SU-DHL-6 (cell line): ENCODE results near the gene NACAD.

Experiments used
- H2AFZ ChIP-seq: fragments of 200-600 bp; sonication (generic); 2 replicates; pipeline ENCODE4 v1.6.1; 2014; ENCODE audit warnings: low read depth, mild to moderate bottlenecking, moderate library complexity, mixed read lengths, antibody characterized with exemption, low read length; ENCODE audit not compliant: severe bottlenecking
- H3F3A ChIP-seq: fragments of 200-600 bp; shearing (Covaris generic); 2 replicates; pipeline ENCODE4 v1.6.0; 2016; ENCODE audit warnings: antibody characterized with exemption, mild to moderate bottlenecking; ENCODE audit not compliant: insufficient read depth
- H3K27ac ChIP-seq: fragments of 200-600 bp; sonication (generic); 2 replicates; pipeline ENCODE4 v1.5.1; 2016; ENCODE audit warnings: low read depth, mild to moderate bottlenecking, low read length, moderate library complexity, mixed read lengths
- H3K27me3 ChIP-seq: fragments of 200-600 bp; sonication (generic), shearing (Covaris generic); 2 replicates; pipeline ENCODE4 v1.6.0; 2014; ENCODE audit warnings: mild to moderate bottlenecking, low read length
- H3K36me3 ChIP-seq: fragments of 200-600 bp; sonication (generic); 2 replicates; pipeline ENCODE4 v1.6.1; 2014; ENCODE audit warnings: mild to moderate bottlenecking, low read length, mixed read lengths
- H3K4me2 ChIP-seq: fragments of 300-600, 200-600 bp; shearing (Covaris generic), sonication (generic); 2 replicates; pipeline ENCODE4 v1.6.0; 2014; ENCODE audit warnings: low read length, low read depth, mild to moderate bottlenecking; ENCODE audit not compliant: poor library complexity, severe bottlenecking
- H3K4me3 ChIP-seq: fragments of 200-600 bp; sonication (generic); 2 replicates; pipeline ENCODE4 v1.5.1; 2014; ENCODE audit warnings: antibody characterized with exemption, low read length, mild to moderate bottlenecking, mixed read lengths; ENCODE audit not compliant: insufficient read depth, poor library complexity, severe bottlenecking
- H3K79me2 ChIP-seq: fragments of 200-600 bp; sonication (generic); 2 replicates; pipeline ENCODE4 v1.6.1; 2014; ENCODE audit warnings: mild to moderate bottlenecking, low read length, moderate library complexity; ENCODE audit not compliant: insufficient read depth
- H3K9ac ChIP-seq: fragments of 200-600 bp; sonication (generic); 2 replicates; pipeline ENCODE4 v1.7.0; 2014; ENCODE audit warnings: mild to moderate bottlenecking, low read length
- H3K9me2 ChIP-seq: fragments of 200-600 bp; sonication (generic); replicated peaks from 2 replicates; pipeline ENCODE4 v1.6.1; 2014; ENCODE audit warnings: low read length; ENCODE audit not compliant: insufficient read depth
- H3K9me3 ChIP-seq: fragments of 200-600 bp; sonication (generic); 2 replicates; pipeline ENCODE4 v1.6.1; 2014; ENCODE audit warnings: low read length, mixed read lengths; ENCODE audit not compliant: insufficient read depth
- H4K20me1 ChIP-seq: fragments of 200-600 bp; sonication (generic); 2 replicates; pipeline ENCODE4 v1.6.1; 2014; ENCODE audit warnings: low read depth, mild to moderate bottlenecking, antibody characterized with exemption, low read length, moderate library complexity, mixed read lengths
- EZH2phosphoT487 ChIP-seq: fragments of 200-600 bp; sonication (generic), shearing (Covaris generic); conservative IDR thresholded peaks from 2 replicates; pipeline ENCODE4 v1.6.1; 2018; ENCODE audit warnings: mild to moderate bottlenecking, antibody characterized with exemption, low read length, moderate library complexity, mixed read lengths
- TF ChIP-seq, protein P1 (sequence below): fragments of 200-600 bp; sonication (generic); IDR thresholded peaks from one replicate; pipeline ENCODE4 v1.5.1; 2017; ENCODE audit warnings: antibody characterized with exemption, mild to moderate bottlenecking, low read length, moderate library complexity; ENCODE audit not compliant: insufficient read depth, poor library complexity, severe bottlenecking

NACAD gene

DNA sequence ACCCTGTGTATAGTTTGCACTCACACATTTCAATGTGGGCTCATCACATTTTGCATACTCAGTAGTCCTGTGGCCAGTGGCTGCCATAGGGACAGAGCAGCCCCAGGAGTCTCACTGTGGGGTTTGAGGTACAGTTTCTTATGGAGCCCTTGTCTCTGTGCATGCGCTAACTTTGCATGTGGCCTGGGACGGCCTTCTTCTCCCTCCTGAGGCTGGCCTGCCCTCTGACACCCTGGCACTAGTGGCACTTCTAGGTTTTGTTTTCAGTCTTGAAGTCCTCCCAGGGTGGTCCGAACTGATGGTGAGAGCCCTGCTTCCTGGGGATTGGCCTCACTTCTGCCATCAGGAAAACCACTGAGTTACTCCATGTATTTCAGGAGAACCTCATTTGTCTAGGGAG, 21.2 kb downstream of the NACAD start:
- Histone ChIP-seq H3F3A (no peaks in the 10 kb centered on the region), H3K9me3 (no peaks in the 10 kb centered on the region), H3K4me3 (no peak overlapping the region), H3K9ac (no peak overlapping the region), H3K27me3 (no peaks in the 10 kb centered on the region), H3K27ac (no peak overlapping the region), H3K9me2 (no peaks in the 10 kb centered on the region), H4K20me1 (no peaks in the 10 kb centered on the region; the same call in 1 of the 2 replicates), H3K36me3 (peaks cover 13% of the 10 kb centered on the region; the same call in 1 of the 2 replicates), H3K79me2 (peaks cover 33% of the 10 kb centered on the region), H2AFZ (no peak overlapping the region), H3K4me2 (no peak overlapping the region)
- TF ChIP-seq EZH2phosphoT487: no peak
- TF ChIP-seq, protein P1, sequence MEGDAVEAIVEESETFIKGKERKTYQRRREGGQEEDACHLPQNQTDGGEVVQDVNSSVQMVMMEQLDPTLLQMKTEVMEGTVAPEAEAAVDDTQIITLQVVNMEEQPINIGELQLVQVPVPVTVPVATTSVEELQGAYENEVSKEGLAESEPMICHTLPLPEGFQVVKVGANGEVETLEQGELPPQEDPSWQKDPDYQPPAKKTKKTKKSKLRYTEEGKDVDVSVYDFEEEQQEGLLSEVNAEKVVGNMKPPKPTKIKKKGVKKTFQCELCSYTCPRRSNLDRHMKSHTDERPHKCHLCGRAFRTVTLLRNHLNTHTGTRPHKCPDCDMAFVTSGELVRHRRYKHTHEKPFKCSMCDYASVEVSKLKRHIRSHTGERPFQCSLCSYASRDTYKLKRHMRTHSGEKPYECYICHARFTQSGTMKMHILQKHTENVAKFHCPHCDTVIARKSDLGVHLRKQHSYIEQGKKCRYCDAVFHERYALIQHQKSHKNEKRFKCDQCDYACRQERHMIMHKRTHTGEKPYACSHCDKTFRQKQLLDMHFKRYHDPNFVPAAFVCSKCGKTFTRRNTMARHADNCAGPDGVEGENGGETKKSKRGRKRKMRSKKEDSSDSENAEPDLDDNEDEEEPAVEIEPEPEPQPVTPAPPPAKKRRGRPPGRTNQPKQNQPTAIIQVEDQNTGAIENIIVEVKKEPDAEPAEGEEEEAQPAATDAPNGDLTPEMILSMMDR: no peak

- Histone ChIP-seq H3K27ac (no peak overlapping the region), H3K36me3 (peaks cover 13% of the 10 kb centered on the region; the same call in 1 of the 2 replicates), H4K20me1 (no peaks in the 10 kb centered on the region; the same call in 1 of the 2 replicates), H3K9me2 (no peaks in the 10 kb centered on the region), H3K4me3 (no peak overlapping the region), H3K9ac (no peak overlapping the region), H3K4me2 (no peak overlapping the region), H2AFZ (no peak overlapping the region), H3K79me2 (peaks cover 45% of the 10 kb centered on the region), H3K27me3 (no peaks in the 10 kb centered on the region), H3K9me3 (no peaks in the 10 kb centered on the region), H3F3A (no peaks in the 10 kb centered on the region)
- TF ChIP-seq, protein P1: no peak
- TF ChIP-seq EZH2phosphoT487: no peak
Observed at GRCh38 chr7:45066409-45066808, 22.4 kb downstream of the NACAD start.

DNA sequence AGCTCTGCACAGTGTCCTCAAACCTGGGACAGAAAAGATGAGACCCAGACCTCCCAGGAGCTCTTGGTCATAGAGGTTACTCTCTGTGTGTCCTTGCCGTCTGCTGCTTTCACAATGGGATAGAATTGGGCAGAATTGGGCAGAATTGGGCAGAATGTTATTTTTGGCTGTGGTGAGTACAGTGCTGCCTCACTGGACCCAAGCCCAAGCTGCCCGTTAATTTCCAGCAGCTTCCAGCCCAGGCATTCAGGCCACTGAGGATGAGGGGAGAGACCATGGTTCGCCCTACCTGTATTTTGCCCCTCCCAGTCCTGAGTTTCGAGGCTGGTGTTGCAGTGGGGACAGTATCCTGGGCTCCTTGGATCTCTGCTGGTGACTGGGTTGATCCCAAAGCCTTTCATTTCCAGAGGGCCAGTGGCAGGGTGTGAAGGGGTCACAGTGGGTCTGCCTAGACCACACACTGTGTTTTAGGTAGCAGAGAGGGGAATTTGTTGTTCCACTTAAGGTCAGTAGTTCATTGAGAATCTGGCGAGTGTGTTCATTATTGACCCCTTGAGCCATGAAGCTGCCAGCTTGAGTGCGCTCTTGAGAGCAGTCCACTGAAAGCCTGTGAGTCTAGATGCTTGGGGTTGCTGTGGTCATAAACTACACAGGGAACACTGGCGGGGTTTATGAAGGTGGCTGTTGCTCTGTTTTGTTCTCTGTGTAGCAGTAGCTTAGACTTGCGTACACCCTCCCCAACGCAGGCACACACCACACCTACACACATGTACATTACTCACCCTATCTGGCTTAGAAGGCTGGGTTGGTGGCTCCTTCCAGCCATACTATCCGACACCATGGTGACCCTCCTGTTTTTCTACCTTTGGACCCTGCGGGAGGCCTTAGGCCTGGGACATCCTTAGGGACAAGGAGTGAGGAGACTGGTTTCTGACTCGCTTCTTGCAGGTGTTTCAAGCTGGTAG, 23.5 kb downstream of the NACAD start:
- Histone ChIP-seq H3K9ac (no peak overlapping the region), H4K20me1 (peaks cover 8% of the 10 kb centered on the region; the same call in 1 of the 2 replicates), H3K4me3 (no peak overlapping the region), H3K79me2 (peaks cover 56% of the 10 kb centered on the region), H3K36me3 (peaks cover 14% of the 10 kb centered on the region; the same call in 1 of the 2 replicates), H2AFZ (no peak overlapping the region), H3K9me3 (no peaks in the 10 kb centered on the region), H3K27me3 (no peaks in the 10 kb centered on the region), H3K9me2 (no peaks in the 10 kb centered on the region), H3K4me2 (no peak overlapping the region), H3K27ac (no peak overlapping the region), H3F3A (peaks cover 3% of the 10 kb centered on the region; the same call in 1 of the 2 replicates)
- TF ChIP-seq EZH2phosphoT487: no peak
- TF ChIP-seq, protein P1: no peak
